ENCODE data around the gene TAS2R60.
"Not testable (repeated sequence)": the region's sequence is repeated elsewhere in the genome, so short reads cannot be mapped to it uniquely, and the experiment has no call there.

TAS2R60 gene

GRCh38 chr7:143484119-143484518 lies 40.9 kb downstream of the TAS2R60 start:
- no peak overlapping the region for H3K4me3 ChIP-seq (ENCODE audit: low read depth, low read length)
- no peak for TF ChIP-seq CTCF (IDR thresholded peaks at IDR 0.05; ENCODE audit: low read depth, low read length)
- no peak for TF ChIP-seq MAX (IDR thresholded peaks at IDR 0.05; ENCODE audit: low read depth, low read length)
- TF ChIP-seq POLR2A (IDR thresholded peaks at IDR 0.05; ENCODE audit: extremely low read depth, insufficient read length) = no peak
- DNase-seq (ENCODE audit: low read depth) = no peak

- H3K4me3 ChIP-seq (ENCODE audit: low read depth, low read length) = no peak overlapping the region
- TF ChIP-seq MYC (IDR thresholded peaks at IDR 0.05; ENCODE audit: low read depth, low read length) = no peak
- no peak for TF ChIP-seq MAX (IDR thresholded peaks at IDR 0.05; ENCODE audit: low read depth, low read length)
- TF ChIP-seq CTCF (IDR thresholded peaks at IDR 0.05; ENCODE audit: low read depth, low read length) = no peak
- DNase-seq (ENCODE audit: low read depth) = peak; percentile 81
Measured at GRCh38 chr7:143485094-143485493, 41.8 kb downstream of the TAS2R60 start.

GRCh38 chr7:143485500-143485899 lies 42.2 kb downstream of the TAS2R60 start:
- DNase-seq (ENCODE audit: low read depth) = peak; percentile 46
- TF ChIP-seq POLR2A (IDR thresholded peaks at IDR 0.05; ENCODE audit: extremely low read depth, insufficient read length) = no peak
- TF ChIP-seq MAX (IDR thresholded peaks at IDR 0.05; ENCODE audit: low read depth, low read length) = no peak
- no peak for TF ChIP-seq MYC (IDR thresholded peaks at IDR 0.05; ENCODE audit: low read depth, low read length)
- TF ChIP-seq CTCF (IDR thresholded peaks at IDR 0.05; ENCODE audit: low read depth, low read length) = no peak
- H3K4me3 ChIP-seq (ENCODE audit: low read depth, low read length) = no peak overlapping the region

GRCh38 chr7:143486266-143486665 lies 43.0 kb downstream of the TAS2R60 start:
- not testable (repeated sequence) for H3K4me3 ChIP-seq (ENCODE audit: low read depth, low read length); DNase-seq (ENCODE audit: low read depth)

GRCh38 chr7:143487061-143487460 lies 43.8 kb downstream of the TAS2R60 start:
- TF ChIP-seq MYC (IDR thresholded peaks at IDR 0.05; ENCODE audit: low read depth, low read length) = no peak
- TF ChIP-seq CTCF (IDR thresholded peaks at IDR 0.05; ENCODE audit: low read depth, low read length) = no peak
- TF ChIP-seq MAX (IDR thresholded peaks at IDR 0.05; ENCODE audit: low read depth, low read length) = no peak
- no peak for TF ChIP-seq POLR2A (IDR thresholded peaks at IDR 0.05; ENCODE audit: extremely low read depth, insufficient read length)
- no peak overlapping the region for H3K4me3 ChIP-seq (ENCODE audit: low read depth, low read length)
- DNase-seq (ENCODE audit: low read depth) = no peak

- no peak for DNase-seq (ENCODE audit: low read depth)
- H3K4me3 ChIP-seq (ENCODE audit: low read depth, low read length) = no peak overlapping the region
- TF ChIP-seq MYC (IDR thresholded peaks at IDR 0.05; ENCODE audit: low read depth, low read length) (no peak), POLR2A (IDR thresholded peaks at IDR 0.05; ENCODE audit: extremely low read depth, insufficient read length) (no peak), CTCF (IDR thresholded peaks at IDR 0.05; ENCODE audit: low read depth, low read length) (no peak), MAX (IDR thresholded peaks at IDR 0.05; ENCODE audit: low read depth, low read length) (no peak)
Measured at GRCh38 chr7:143487566-143487965, 44.3 kb downstream of the TAS2R60 start.
